Loucy (cell line): ENCODE measurements around the gene MBTPS2.

Experiments
- H2AFZ ChIP-seq: fragments of 200-600 bp; sonication (generic); 2 replicates; pipeline ENCODE4 v1.6.0; 2016; ENCODE audit warnings: antibody characterized with exemption, mild to moderate bottlenecking, low read length, moderate library complexity
- H3F3A ChIP-seq: fragments of 200-600 bp; 2 replicates; pipeline ENCODE4 v1.6.0; 2016; ENCODE audit warnings: antibody characterized with exemption, low read depth, mild to moderate bottlenecking
- H3K27me3 ChIP-seq: fragments of 200-600 bp; sonication (generic); 2 replicates; pipeline ENCODE4 v1.6.1; 2014; ENCODE audit warnings: low read length, mild to moderate bottlenecking; ENCODE audit not compliant: insufficient read depth, poor library complexity, severe bottlenecking
- H3K36me3 ChIP-seq: fragments of 200-600 bp; sonication (generic); 2 replicates; pipeline ENCODE4 v1.6.1; 2016; ENCODE audit warnings: low read length; ENCODE audit not compliant: insufficient read depth
- H3K4me1 ChIP-seq: fragments of 200-600 bp; sonication (generic); 2 replicates; pipeline ENCODE4 v1.5.1; 2014; ENCODE audit warnings: low read length, mild to moderate bottlenecking; ENCODE audit not compliant: insufficient read depth, poor library complexity, severe bottlenecking
- H3K4me2 ChIP-seq: fragments of 200-600 bp; sonication (generic); 2 replicates; pipeline ENCODE4 v1.6.0; 2014; ENCODE audit warnings: antibody characterized with exemption, low read length, low read depth, mild to moderate bottlenecking; ENCODE audit not compliant: poor library complexity, severe bottlenecking
- H3K4me3 ChIP-seq: fragments of 200-600 bp; sonication (generic); 2 replicates; pipeline ENCODE4 v1.5.1; 2014; ENCODE audit warnings: low read length, mild to moderate bottlenecking, mixed read lengths; ENCODE audit not compliant: poor library complexity, severe bottlenecking
- H3K79me2 ChIP-seq: fragments of 200-600 bp; sonication (generic); 2 replicates; pipeline ENCODE4 v1.6.1; 2014; ENCODE audit warnings: low read length; ENCODE audit not compliant: insufficient read depth
- H3K9ac ChIP-seq: fragments of 200-600 bp; sonication (generic); 2 replicates; pipeline ENCODE4 v1.6.0; 2014; ENCODE audit warnings: mild to moderate bottlenecking, low read depth, low read length, moderate library complexity; ENCODE audit not compliant: poor library complexity, severe bottlenecking
- H3K9me2 ChIP-seq: fragments of 200-600 bp; sonication (generic); replicated peaks from 2 replicates; pipeline ENCODE4 v1.6.1; 2016; ENCODE audit warnings: low read depth, low read length, mixed read lengths
- H3K9me3 ChIP-seq: fragments of 200-600 bp; sonication (generic); 2 replicates; pipeline ENCODE4 v1.6.1; 2014; ENCODE audit warnings: mild to moderate bottlenecking, antibody characterized with exemption, low read length, low read depth; ENCODE audit not compliant: insufficient read depth
- H4K20me1 ChIP-seq: fragments of 200-600 bp; sonication (generic); 2 replicates; pipeline ENCODE4 v1.6.0; 2014; ENCODE audit warnings: antibody characterized with exemption, low read length, mild to moderate bottlenecking; ENCODE audit not compliant: insufficient read depth, poor library complexity, severe bottlenecking
- CTCF ChIP-seq: fragments of 200-600 bp; sonication (generic); conservative IDR thresholded peaks from 2 replicates; pipeline ENCODE4 v1.5.1; 2014; ENCODE audit warnings: mild to moderate bottlenecking, antibody characterized with exemption, low read length
- EZH2phosphoT487 ChIP-seq: fragments of 200-600 bp; IDR thresholded peaks from 2 replicates; pipeline ENCODE4 v1.6.1; 2018; ENCODE audit warnings: antibody characterized with exemption, mild to moderate bottlenecking, moderate library complexity, borderline replicate concordance

MBTPS2 gene

GRCh38 chrX:21905313-21905712, 65.9 kb downstream of the MBTPS2 start:
- no peaks in the 10 kb centered on the region for H3K79me2 ChIP-seq
- H3K4me1 ChIP-seq: no peaks in the 10 kb centered on the region
- no peak overlapping the region for H3K4me3 ChIP-seq
- H4K20me1 ChIP-seq: no peaks in the 10 kb centered on the region
- H3K36me3 ChIP-seq: no peaks in the 10 kb centered on the region
- H3K9me2 ChIP-seq: no peaks in the 10 kb centered on the region
- H3K9me3 ChIP-seq: no peaks in the 10 kb centered on the region
- H3F3A ChIP-seq: no peaks in the 10 kb centered on the region
- no peak overlapping the region for H3K9ac ChIP-seq
- no peaks in the 10 kb centered on the region for H3K27me3 ChIP-seq
- TF ChIP-seq CTCF: no peak
- no peak for TF ChIP-seq EZH2phosphoT487
- H3K4me2 ChIP-seq: no peak overlapping the region
- 0 out of 2 replicates have a peak overlapping the region, but pooled peaks have one; percentile 36 for H2AFZ ChIP-seq

- Histone ChIP-seq H3K79me2 (no peaks in the 10 kb centered on the region), H3K4me3 (no peak overlapping the region), H3K4me2 (no peak overlapping the region), H2AFZ (no peak overlapping the region), H3K36me3 (no peaks in the 10 kb centered on the region), H3K9me2 (no peaks in the 10 kb centered on the region), H4K20me1 (no peaks in the 10 kb centered on the region), H3K9me3 (no peaks in the 10 kb centered on the region), H3K4me1 (no peaks in the 10 kb centered on the region), H3F3A (no peaks in the 10 kb centered on the region), H3K9ac (no peak overlapping the region), H3K27me3 (no peaks in the 10 kb centered on the region)
- TF ChIP-seq CTCF (no peak), EZH2phosphoT487 (no peak)
Observed at GRCh38 chrX:21905953-21906352, 66.5 kb downstream of the MBTPS2 start.

- no peak overlapping the region for H3K9ac ChIP-seq
- H2AFZ ChIP-seq: no peak overlapping the region
- no peaks in the 10 kb centered on the region for H3K27me3 ChIP-seq
- no peaks in the 10 kb centered on the region for H3F3A ChIP-seq
- no peaks in the 10 kb centered on the region for H3K79me2 ChIP-seq
- H3K4me2 ChIP-seq: no peak overlapping the region
- TF ChIP-seq EZH2phosphoT487: no peak
- TF ChIP-seq CTCF: no peak
- H3K4me3 ChIP-seq: no peak overlapping the region
- no peaks in the 10 kb centered on the region for H3K9me2 ChIP-seq
- H4K20me1 ChIP-seq: no peaks in the 10 kb centered on the region
- no peaks in the 10 kb centered on the region for H3K4me1 ChIP-seq
- no peaks in the 10 kb centered on the region for H3K36me3 ChIP-seq
- H3K9me3 ChIP-seq: no peaks in the 10 kb centered on the region
Observed at GRCh38 chrX:21907260-21907659, 67.8 kb downstream of the MBTPS2 start.
